Esophagus squamous epithelium (tissue), 5 donors: Measurements from ENCODE around the gene ENTR1. TPM values are rescaled to one million over a fixed set of nuclear protein-coding genes. Genes with fewer than 3 reads are reported as not detected.

ENCODE experiments used
- DNase-seq: peaks from one replicate; lab custom pipeline; 2025; lab: John Stamatoyannopoulos, UW
- H3K27ac ChIP-seq, 4 donors: fragments of 200-600 bp; sonication (generic); one replicate each; pipeline ENCODE4 v1.5.1; 2016 to 2019; ENCODE audit warnings: mild to moderate bottlenecking in 1 of 4
- H3K27me3 ChIP-seq, 4 donors: fragments of 200-600 bp; sonication (generic); 1 replicate in 3 of 4; 2 replicates in 1 of 4; pipeline versions ENCODE4 v1.5.1 to v1.6.0; 2017 to 2021; ENCODE audit warnings: antibody characterized with exemption in 1 of 4
- H3K36me3 ChIP-seq, 3 donors: fragments of 200-600 bp; sonication (generic); one replicate each; pipeline ENCODE4 v1.5.1; 2016 to 2019
- H3K4me1 ChIP-seq, 3 donors: fragments of 200-600 bp; sonication (generic); one replicate each; pipeline ENCODE4 v1.5.1; 2017 to 2019
- H3K4me3 ChIP-seq, 4 donors: fragments of 200-600 bp; sonication (generic); 1 replicate in 3 of 4; 2 replicates in 1 of 4; pipeline ENCODE4 v1.5.1; 2016 to 2019; ENCODE audit warnings: mild to moderate bottlenecking in 2 of 4, moderate library complexity in 1 of 4
- H3K9me3 ChIP-seq, 3 donors: fragments of 200-600 bp; sonication (generic); one replicate each; pipeline ENCODE4 v1.5.1; 2016 to 2019
- POLR2A ChIP-seq, 4 donors: fragments of 450-650 bp; IDR thresholded peaks; one replicate each; pipeline ENCODE4 v1.6.1; 2017; ENCODE audit warnings: antibody characterized with exemption in 4 of 4, mild to moderate bottlenecking in 4 of 4, moderate library complexity in 3 of 4
- WGBS, 2 donors: methylation state at CpG; one replicate each; pipeline ENCODE4 v1.1.5; 2018; 5-methylcytosine and 5-hydroxymethylcytosine counted together
- intact Hi-C: fragments of 100-400 bp; cut with DNase I; formaldehyde crosslinking; loops from one replicate; pipeline ENCODE4 v1.15.0; 2022
- total RNA-seq, 4 donors: library from RNA; depleted of rRNA; stranded (reverse); fragments of >200 nt; gene quantifications; one replicate each; pipeline ENCODE4 v1.1.0, GENCODE V29; 2016
- TF ChIP-seq, protein P1 (sequence below), 6 experiments: fragments of 450-650 bp in 4 of 6; fragments of 200-600 bp in 2 of 6; sonication (generic) in 2 of 6; IDR thresholded peaks; one replicate each; pipeline ENCODE4 v1.5.1; 2016 to 2019; ENCODE audit warnings: antibody characterized with exemption in 6 of 6, mild to moderate bottlenecking in 4 of 6, moderate library complexity in 4 of 6
- donor health status: DM: yes; HTN: yes; CAD: no.

The ENTR1 gene
- total RNA-seq, 4 donors from 2014 or later, result 24.3 to 31.9 (median 28.2) TPM

DNA sequence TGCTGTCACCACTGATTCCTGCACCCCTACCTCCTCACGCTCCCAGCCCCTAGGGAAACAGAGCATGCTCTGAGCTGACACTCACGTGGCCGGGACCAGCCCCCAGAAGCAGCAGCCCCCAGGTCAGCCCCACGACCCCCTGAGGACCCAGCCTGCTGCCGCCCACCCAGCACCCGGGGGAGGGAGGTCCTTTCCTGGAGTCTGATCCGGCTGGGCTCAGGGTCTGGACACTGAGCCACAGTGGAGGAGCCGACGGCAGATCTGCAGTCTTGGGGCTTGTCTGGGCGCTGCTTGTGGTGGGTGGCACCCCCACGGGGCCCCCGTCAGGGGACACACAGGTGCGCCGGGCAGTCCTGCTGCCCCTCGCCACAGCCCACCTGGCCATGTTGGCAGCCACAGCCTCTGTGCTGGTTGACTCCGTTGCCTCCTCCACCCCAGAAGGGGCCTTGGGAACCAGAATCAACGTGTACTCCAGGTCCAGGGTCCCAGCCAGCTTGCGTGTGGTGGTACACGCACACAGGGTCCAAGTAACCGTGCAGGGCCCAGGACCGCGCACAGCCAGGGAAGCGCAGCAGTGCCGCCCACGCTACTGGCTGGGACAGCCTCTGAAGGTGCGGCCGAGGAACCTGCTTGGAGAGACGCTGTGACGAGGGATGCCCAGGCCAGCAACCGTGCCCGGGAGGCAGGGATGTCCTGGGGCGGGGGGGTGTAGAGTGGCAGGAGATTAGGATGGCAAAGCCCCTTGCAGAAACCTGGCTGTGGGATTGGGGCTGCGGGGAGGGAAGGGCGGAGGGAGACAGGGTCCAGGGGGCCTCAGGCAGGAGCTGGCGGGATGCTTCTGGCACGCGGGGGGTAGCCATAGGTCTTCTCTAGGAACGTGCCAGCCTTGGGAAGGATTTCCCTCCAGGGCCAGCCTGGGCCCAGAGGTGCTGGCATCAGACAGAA, 50.4 kb downstream of the ENTR1 start:
- no peaks in the 10 kb centered on the region for H3K9me3 ChIP-seq
- no peak for TF ChIP-seq POLR2A (IDR thresholded peaks at IDR 0.05)
- TF ChIP-seq, protein P1, sequence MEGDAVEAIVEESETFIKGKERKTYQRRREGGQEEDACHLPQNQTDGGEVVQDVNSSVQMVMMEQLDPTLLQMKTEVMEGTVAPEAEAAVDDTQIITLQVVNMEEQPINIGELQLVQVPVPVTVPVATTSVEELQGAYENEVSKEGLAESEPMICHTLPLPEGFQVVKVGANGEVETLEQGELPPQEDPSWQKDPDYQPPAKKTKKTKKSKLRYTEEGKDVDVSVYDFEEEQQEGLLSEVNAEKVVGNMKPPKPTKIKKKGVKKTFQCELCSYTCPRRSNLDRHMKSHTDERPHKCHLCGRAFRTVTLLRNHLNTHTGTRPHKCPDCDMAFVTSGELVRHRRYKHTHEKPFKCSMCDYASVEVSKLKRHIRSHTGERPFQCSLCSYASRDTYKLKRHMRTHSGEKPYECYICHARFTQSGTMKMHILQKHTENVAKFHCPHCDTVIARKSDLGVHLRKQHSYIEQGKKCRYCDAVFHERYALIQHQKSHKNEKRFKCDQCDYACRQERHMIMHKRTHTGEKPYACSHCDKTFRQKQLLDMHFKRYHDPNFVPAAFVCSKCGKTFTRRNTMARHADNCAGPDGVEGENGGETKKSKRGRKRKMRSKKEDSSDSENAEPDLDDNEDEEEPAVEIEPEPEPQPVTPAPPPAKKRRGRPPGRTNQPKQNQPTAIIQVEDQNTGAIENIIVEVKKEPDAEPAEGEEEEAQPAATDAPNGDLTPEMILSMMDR (IDR thresholded peaks at IDR 0.05), result no peak
- 77 to 82% methylated on average over 9 to 21 of the region's 38 CpGs for WGBS, 2 donors
- peaks cover 16 to 47% (median 19%) of the 10 kb centered on the region in 3 donors for H3K4me1 ChIP-seq
- H3K4me3 ChIP-seq, result no peak overlapping the region
- DNase-seq, result no peak
- peaks cover 0 to 16% (median 0%) of the 10 kb centered on the region in 3 donors for H3K36me3 ChIP-seq
- peaks cover 0 to 11% (median 0%) of the 10 kb centered on the region in 4 donors for H3K27me3 ChIP-seq
- intact Hi-C loops, result no loop called here
- peak overlapping the region in 1 of 4 donors; percentile 31 for H3K27ac ChIP-seq

GRCh38 chr9:136358888-136359287, 51.5 kb downstream of the ENTR1 start:
- intact Hi-C loops, result no loop called here
- no peaks in the 10 kb centered on the region for H3K27me3 ChIP-seq

DNA sequence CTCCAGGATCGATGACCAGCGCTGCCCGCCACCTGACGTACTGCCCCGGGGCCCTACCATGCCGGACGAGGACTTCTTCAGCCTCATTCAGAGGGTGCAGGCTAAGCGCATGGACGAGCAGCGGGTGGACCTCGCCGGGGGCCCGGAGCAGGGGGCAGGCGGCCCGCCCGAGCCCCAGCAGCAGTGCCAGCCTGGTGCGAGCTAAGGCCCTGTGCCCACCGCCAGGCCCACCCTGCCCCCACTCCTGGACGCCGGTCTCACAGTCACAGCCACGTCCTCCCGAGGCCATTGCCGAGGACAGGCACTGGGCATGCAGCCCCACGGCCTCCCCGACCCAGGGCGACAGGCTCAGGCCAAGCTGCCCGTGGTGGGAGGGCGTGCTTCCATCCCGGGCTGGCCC, 52.4 kb downstream of the ENTR1 start:
- peaks cover 0 to 16% (median 0%) of the 10 kb centered on the region in 3 donors for H3K36me3 ChIP-seq
- intact Hi-C loops, result no loop called here
- peaks cover 8 to 48% (median 14%) of the 10 kb centered on the region in 3 donors for H3K4me1 ChIP-seq
- no peak for DNase-seq
- 60 to 88% methylated on average over 4 to 9 of the region's 29 CpGs for WGBS, 2 donors
- TF ChIP-seq, protein P1 (IDR thresholded peaks at IDR 0.05), result no peak
- TF ChIP-seq POLR2A (IDR thresholded peaks at IDR 0.05), result no peak
- no peak overlapping the region for H3K4me3 ChIP-seq
- H3K27me3 ChIP-seq, result no peaks in the 10 kb centered on the region
- no peak overlapping the region for H3K27ac ChIP-seq
- no peaks in the 10 kb centered on the region for H3K9me3 ChIP-seq

More at GRCh38 chr9:136358888-136359287, 51.5 kb downstream of the ENTR1 start:
- no peak overlapping the region for H3K4me3 ChIP-seq
- no peaks in the 10 kb centered on the region for H3K9me3 ChIP-seq
- TF ChIP-seq POLR2A (IDR thresholded peaks at IDR 0.05), result no peak
- TF ChIP-seq, protein P1 (IDR thresholded peaks at IDR 0.05), result no peak
- WGBS, 2 donors, result no CpG with 5 or more reads among the region's 2 CpGs
- no peak for DNase-seq
- H3K36me3 ChIP-seq, result peaks cover 0 to 16% (median 0%) of the 10 kb centered on the region in 3 donors
- peaks cover 10 to 46% (median 16%) of the 10 kb centered on the region in 3 donors for H3K4me1 ChIP-seq
- H3K27ac ChIP-seq, result no peak overlapping the region

DNA sequence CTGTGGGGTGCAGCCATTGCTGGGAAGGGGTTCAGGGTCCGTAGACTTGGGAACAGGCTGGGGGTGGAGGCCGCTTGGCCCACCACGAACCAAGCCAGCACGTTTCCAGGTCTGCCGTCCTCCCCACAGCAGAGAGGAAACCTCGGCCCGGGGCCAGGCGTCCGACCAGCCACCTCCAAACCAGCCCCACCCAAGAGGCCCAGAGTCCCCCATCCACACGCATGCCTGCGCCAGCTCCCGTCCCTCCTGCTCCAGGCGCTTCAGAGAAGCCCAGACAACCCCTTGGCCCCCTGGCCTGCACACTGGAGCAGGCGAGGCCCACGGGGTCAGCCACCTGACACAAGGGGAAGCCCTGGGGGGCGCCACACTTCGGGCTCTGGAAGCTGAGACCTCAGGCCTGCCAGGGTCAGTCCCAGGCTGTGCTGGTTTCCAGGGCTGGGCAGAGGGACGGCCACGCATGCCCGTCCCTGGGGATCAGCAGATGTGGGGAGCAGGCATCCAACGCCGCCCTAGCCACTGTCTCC, 53.1 kb downstream of the ENTR1 start:
- H3K27ac ChIP-seq, result no peak overlapping the region
- no peak for TF ChIP-seq POLR2A (IDR thresholded peaks at IDR 0.05)
- TF ChIP-seq, protein P1 (IDR thresholded peaks at IDR 0.05), result no peak
- peaks cover 0 to 16% (median 0%) of the 10 kb centered on the region in 3 donors for H3K36me3 ChIP-seq
- no peak overlapping the region for H3K4me3 ChIP-seq
- 100% methylated on average over 3 of the region's 22 CpGs; no CpG with 5 or more reads in 1 of the 2 donors for WGBS, 2 donors
- H3K9me3 ChIP-seq, result no peaks in the 10 kb centered on the region
- no peak for DNase-seq
- intact Hi-C loops, result no loop called here
- peaks cover under 1 to 41% (median 8%) of the 10 kb centered on the region in 3 donors for H3K4me1 ChIP-seq
- H3K27me3 ChIP-seq, result no peaks in the 10 kb centered on the region
